GM19452 (cell line): Measurements from ENCODE around the gene POU2F1.

Experiments used
- ATAC-seq: cut with Tn5 transposase; IDR thresholded peaks from one replicate; pipeline ENCODE4 v1.9.1; 2021; ENCODE audit not compliant: unreplicated experiment

POU2F1 gene

GRCh38 chr1:167268347-167268787 lies 47.7 kb downstream of the POU2F1 start:
- ATAC-seq: no peak

GRCh38 chr1:167270349-167271092 lies 49.8 kb downstream of the POU2F1 start:
- no peak for ATAC-seq

- ATAC-seq: no peak
Observed at GRCh38 chr1:167272369-167272957, 51.8 kb downstream of the POU2F1 start.

- ATAC-seq: no peak
Observed at GRCh38 chr1:167273027-167273800, 52.5 kb downstream of the POU2F1 start.

- ATAC-seq: no peak
Observed at GRCh38 chr1:167274061-167274460, 53.4 kb downstream of the POU2F1 start.

GRCh38 chr1:167276969-167277368 lies 56.3 kb downstream of the POU2F1 start:
- ATAC-seq: peak; percentile 96

GRCh38 chr1:167278497-167278896 lies 57.8 kb downstream of the POU2F1 start:
- no peak for ATAC-seq

GRCh38 chr1:167280912-167281311 lies 60.2 kb downstream of the POU2F1 start:
- no peak for ATAC-seq

GRCh38 chr1:167288390-167289074 lies 67.8 kb downstream of the POU2F1 start:
- no peak for ATAC-seq

- no peak for ATAC-seq
Observed at GRCh38 chr1:167289075-167289442, 68.4 kb downstream of the POU2F1 start.

GRCh38 chr1:167289966-167290365 lies 69.3 kb downstream of the POU2F1 start:
- no peak for ATAC-seq

GRCh38 chr1:167291539-167292185 lies 71.0 kb downstream of the POU2F1 start:
- ATAC-seq: no peak

GRCh38 chr1:167292216-167292615 lies 71.5 kb downstream of the POU2F1 start:
- ATAC-seq: no peak

GRCh38 chr1:167293057-167293456 lies 72.4 kb downstream of the POU2F1 start:
- ATAC-seq: no peak

- ATAC-seq: no peak
Observed at GRCh38 chr1:167294528-167294927, 73.8 kb downstream of the POU2F1 start.

GRCh38 chr1:167297222-167298214 lies 76.8 kb downstream of the POU2F1 start:
- ATAC-seq: no peak

- ATAC-seq: no peak
Observed at GRCh38 chr1:167298325-167298724, 77.6 kb downstream of the POU2F1 start.

GRCh38 chr1:167301355-167301754 lies 80.7 kb downstream of the POU2F1 start:
- ATAC-seq: no peak

GRCh38 chr1:167304165-167304564 lies 83.5 kb downstream of the POU2F1 start:
- no peak for ATAC-seq
